HG02884 (cell line): Measurements from ENCODE around the gene RPL14.

Source experiments
- ATAC-seq: cut with Tn5 transposase; IDR thresholded peaks from one replicate; pipeline ENCODE4 v1.9.1; 2021; ENCODE audit warnings: mild to moderate bottlenecking, moderate library complexity; ENCODE audit not compliant: unreplicated experiment

Gene RPL14

DNA sequence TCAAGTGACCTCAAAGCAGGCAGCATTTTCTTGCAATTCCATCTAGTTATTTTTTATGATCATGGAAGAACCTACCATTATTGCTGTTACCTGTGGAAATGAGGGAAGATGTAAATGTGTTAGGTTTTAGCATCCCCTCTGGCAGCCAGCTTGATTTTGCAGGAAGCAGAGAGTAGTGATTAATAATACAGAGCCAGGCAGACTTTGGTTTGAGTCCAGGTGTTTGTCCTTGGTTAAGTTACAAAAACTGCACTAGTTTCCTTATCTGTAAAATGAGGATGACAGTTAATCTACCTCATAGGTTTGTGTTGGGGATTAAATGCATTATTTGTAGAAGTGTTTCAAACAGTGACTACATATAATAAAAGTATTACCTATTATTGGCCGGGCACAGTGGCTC, 60.9 kb downstream of the RPL14 start:
- no peak for ATAC-seq
